HG02678 (cell line): Measurements from ENCODE around the gene SGMS1.
"Not testable (repeated sequence)": the region's sequence is repeated elsewhere in the genome, so short reads cannot be mapped to it uniquely, and the experiment has no call there.

Experiments
- ATAC-seq: cut with Tn5 transposase; IDR thresholded peaks from one replicate; pipeline ENCODE4 v1.9.1; 2021; ENCODE audit warnings: mild to moderate bottlenecking, moderate library complexity; ENCODE audit not compliant: unreplicated experiment

The SGMS1 gene

GRCh38 chr10:50477287-50478203, 146.2 kb downstream of the SGMS1 start:
- no peak for ATAC-seq

GRCh38 chr10:50473756-50474155, 150.0 kb downstream of the SGMS1 start:
- ATAC-seq, result no peak

DNA sequence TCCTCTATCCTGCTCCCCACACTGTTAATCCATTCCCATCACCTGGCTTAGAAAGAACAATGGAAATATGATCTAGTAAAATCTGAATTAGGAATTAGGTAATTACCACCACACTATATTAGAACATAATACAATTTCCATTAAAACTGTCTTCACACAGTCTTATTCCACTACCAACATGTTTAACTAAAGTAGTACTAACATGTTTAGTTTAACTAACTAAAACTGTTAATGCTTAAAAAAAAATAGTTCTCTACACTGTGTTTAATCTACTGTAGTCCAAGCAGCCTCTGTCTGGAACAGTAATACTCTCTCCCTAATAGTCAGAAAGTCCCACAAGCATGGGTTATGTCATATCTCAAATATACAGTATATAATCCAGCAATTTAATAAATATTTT, 150.8 kb downstream of the SGMS1 start:
- ATAC-seq, result no peak

GRCh38 chr10:50471583-50471975, 152.2 kb downstream of the SGMS1 start:
- ATAC-seq, result no peak

GRCh38 chr10:50470798-50471582, 152.8 kb downstream of the SGMS1 start:
- no peak for ATAC-seq

GRCh38 chr10:50470345-50470744, 153.4 kb downstream of the SGMS1 start:
- ATAC-seq, result peak; percentile 62

GRCh38 chr10:50469778-50470193, 154.0 kb downstream of the SGMS1 start:
- ATAC-seq, result peak; percentile 31

DNA sequence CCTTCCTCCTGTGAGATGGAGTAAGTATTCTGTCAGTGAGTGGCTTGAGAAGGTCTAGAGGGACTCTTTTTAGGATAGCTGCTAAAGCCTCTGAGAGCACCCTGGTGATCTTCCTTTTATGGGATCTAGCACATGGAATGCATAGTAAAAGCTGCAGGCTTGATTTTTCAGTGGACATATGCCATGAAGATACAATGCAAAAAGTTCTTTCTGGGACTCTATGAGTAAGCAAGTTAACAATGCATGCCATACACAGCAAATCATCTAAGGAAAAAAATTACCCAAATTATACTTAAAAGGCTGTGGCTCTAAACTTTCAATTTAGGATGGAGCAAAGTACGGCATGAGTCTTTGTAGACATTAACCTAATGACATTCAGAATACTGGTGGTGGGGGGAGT, 154.5 kb downstream of the SGMS1 start:
- no peak for ATAC-seq

GRCh38 chr10:50467209-50467608, 156.5 kb downstream of the SGMS1 start:
- peak; percentile 35 for ATAC-seq

DNA sequence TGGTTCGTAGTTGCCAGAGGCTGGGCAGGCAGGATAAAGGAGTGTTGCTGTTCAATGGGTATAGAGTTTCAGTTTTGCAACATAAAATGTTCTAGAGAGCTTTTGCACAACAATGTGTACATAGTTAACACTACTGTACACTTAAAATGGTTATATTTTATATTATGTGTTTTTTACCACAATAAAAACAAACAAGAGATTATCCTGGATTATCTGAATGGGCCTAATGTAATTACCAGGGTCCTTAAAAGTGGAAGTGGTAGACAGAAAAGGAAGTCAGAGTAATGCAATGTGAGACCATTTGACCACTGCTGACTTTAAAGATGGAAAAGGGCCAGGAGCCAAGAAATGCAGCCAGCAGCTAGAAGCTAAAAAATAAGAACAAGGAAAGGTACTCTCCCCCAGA, 159.7 kb downstream of the SGMS1 start:
- no peak for ATAC-seq

DNA sequence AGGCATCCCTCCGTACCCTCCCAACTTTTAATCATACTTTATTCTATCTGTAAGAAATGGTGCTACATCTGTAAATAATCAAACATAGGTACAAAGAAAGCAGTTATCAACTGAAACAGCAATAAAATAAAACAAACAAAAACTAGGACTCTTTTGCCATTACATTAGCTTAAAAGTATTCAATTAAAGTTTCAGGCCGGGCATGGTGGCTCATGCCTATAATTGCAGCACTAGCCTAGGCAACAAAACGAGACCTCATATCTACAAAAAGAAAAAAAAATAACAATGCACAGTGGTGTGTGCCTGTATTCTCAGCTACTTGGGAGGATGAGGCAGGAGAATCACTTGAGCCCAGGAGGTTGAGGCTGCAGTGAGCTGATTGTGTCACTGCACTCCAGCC, 161.9 kb downstream of the SGMS1 start:
- no peak for ATAC-seq

DNA sequence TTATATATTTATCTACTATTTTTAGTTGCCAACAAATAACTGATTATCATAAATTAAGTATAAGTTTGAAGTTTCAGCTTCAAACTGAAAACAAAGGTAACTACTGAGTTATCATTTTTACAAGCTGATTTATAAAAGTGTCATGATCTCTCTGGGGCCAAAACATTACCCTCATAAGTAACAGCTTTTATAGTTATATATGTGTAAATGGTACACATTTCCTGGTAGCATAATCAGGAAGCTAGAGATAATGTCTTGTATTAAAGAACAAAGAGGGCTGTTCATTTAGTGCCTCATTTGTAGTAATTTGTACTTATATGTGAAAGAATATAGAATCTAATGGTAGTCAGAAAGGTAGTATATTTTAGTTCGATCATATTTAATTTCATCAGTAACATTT, 162.6 kb downstream of the SGMS1 start:
- no peak for ATAC-seq

- ATAC-seq, result peak; percentile 41
Measured at GRCh38 chr10:50456719-50457118, 167.0 kb downstream of the SGMS1 start.

GRCh38 chr10:50453940-50454339, 169.8 kb downstream of the SGMS1 start:
- ATAC-seq, result no peak

DNA sequence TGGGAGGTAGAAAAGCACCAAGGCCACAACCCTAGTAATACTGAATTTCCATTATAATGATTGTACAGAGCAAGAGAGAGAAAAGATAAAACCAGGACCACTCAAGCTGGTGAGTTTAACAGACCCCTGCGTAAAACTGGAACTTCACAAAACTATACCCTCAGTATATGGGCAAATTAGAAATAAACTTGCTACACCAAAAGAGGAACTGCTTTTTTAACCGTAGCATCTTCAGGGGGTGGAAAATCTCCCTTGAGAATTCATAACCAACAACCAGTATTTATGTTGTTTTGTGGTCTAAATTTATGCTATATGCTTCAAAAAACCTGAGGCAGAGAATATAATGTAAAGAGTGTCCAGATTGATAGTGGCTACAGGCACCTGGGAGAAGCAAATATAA, 171.2 kb downstream of the SGMS1 start:
- ATAC-seq, result peak; percentile 40

- no peak for ATAC-seq
Measured at GRCh38 chr10:50447691-50448090, 176.1 kb downstream of the SGMS1 start.

GRCh38 chr10:50445777-50446176, 178.0 kb downstream of the SGMS1 start:
- not testable (repeated sequence) for ATAC-seq

DNA sequence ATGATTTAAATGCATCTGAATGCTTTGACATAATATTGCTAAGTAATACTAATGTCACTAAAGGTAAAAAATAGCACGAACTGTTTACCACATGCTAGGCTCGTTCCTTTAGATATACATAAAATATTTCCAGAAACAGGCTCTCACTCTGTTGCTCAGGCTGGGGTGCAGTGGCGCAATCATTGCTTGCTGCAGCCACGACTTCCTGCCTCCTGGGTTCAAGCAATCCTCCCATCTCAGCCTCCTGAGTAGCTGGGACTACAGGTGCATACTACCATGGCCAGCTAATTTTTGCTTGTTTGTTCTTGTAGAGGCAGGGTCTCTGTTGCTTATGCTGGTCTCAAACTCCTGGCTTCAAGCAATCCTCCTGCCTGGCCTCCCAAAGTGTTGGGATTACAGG, 183.3 kb downstream of the SGMS1 start:
- ATAC-seq, result no peak

- ATAC-seq, result no peak
Measured at GRCh38 chr10:50439806-50440205, 183.9 kb downstream of the SGMS1 start.

- no peak for ATAC-seq
Measured at GRCh38 chr10:50439187-50439586, 184.6 kb downstream of the SGMS1 start.

DNA sequence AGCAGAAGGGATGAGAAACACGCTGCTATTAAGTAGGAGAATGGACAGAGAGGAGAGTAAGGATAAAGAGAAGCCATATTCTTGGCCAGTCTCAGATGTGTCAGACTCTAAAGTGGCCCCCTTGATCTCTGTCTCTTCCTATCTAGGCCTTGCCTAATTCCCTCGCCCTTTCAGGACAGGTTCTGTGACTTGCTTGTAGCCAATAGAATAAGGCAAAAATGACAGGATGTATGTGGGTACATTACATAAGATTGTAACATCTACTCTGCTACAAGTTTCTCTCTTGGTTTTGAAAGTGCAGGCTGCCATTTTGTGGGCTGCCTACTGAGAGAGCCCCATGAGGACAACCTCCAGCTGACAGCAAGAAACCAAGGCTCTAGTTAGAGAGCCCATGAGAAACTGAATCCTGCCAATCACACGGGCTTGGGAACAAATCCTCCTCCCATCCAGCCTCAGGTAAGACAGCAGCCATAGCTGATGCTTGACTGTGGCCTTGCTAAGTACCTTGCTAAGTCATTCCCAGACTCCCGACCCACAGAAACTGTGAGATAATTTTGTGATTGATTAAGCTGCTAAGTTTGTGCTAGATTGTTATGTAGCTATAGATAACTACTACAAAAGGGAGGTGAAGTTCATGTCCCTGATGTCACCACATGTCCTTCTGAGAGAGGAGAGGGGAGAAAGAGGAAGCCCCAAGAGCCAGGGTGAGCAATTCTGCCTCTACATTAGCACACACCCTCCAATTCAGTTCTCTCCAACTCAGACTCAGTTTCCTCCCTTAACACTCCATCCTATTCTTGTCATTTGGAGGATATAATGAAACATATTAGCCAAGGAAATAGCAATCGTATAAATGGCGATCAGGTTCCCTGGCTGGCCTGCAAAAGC, 185.5 kb downstream of the SGMS1 start:
- no peak for ATAC-seq
